COLO668 (cell line): Measurements from ENCODE around the gene SASH3.

Experiments
- DNase-seq: peaks from one replicate; lab custom pipeline; 2025; ENCODE audit not compliant: unreplicated experiment; lab: John Stamatoyannopoulos, UW

Gene SASH3

GRCh38 chrX:129781680-129782495, 2.1 kb downstream of the SASH3 start:
- DNase-seq, result no peak

GRCh38 chrX:129782706-129783105, 3.0 kb downstream of the SASH3 start:
- no peak for DNase-seq

- no peak for DNase-seq
Measured at GRCh38 chrX:129783291-129783713, 3.6 kb downstream of the SASH3 start.

GRCh38 chrX:129784371-129784770, 4.6 kb downstream of the SASH3 start:
- DNase-seq, result no peak

- DNase-seq, result no peak
Measured at GRCh38 chrX:129785160-129785947, 5.6 kb downstream of the SASH3 start.

GRCh38 chrX:129786210-129786651, 6.5 kb downstream of the SASH3 start:
- no peak for DNase-seq

- no peak for DNase-seq
Measured at GRCh38 chrX:129787336-129788055, 7.7 kb downstream of the SASH3 start.

- no peak for DNase-seq
Measured at GRCh38 chrX:129788527-129788926, 8.8 kb downstream of the SASH3 start.

- DNase-seq, result no peak
Measured at GRCh38 chrX:129790146-129790545, 10.4 kb downstream of the SASH3 start.

- no peak for DNase-seq
Measured at GRCh38 chrX:129790808-129791207, 11.1 kb downstream of the SASH3 start.

- DNase-seq, result no peak
Measured at GRCh38 chrX:129791336-129791735, 11.6 kb downstream of the SASH3 start.

- no peak for DNase-seq
Measured at GRCh38 chrX:129791961-129792570, 12.3 kb downstream of the SASH3 start.

- DNase-seq, result no peak
Measured at GRCh38 chrX:129792586-129793291, 13.0 kb downstream of the SASH3 start.

GRCh38 chrX:129793604-129794191, 13.9 kb downstream of the SASH3 start:
- DNase-seq, result no peak

GRCh38 chrX:129795584-129795983, 15.8 kb downstream of the SASH3 start:
- DNase-seq, result no peak

GRCh38 chrX:129797251-129797906, 17.6 kb downstream of the SASH3 start:
- DNase-seq, result no peak

- no peak for DNase-seq
Measured at GRCh38 chrX:129798456-129798855, 18.7 kb downstream of the SASH3 start.

- no peak for DNase-seq
Measured at GRCh38 chrX:129798888-129799287, 19.1 kb downstream of the SASH3 start.

GRCh38 chrX:129800186-129800585, 20.4 kb downstream of the SASH3 start:
- DNase-seq, result no peak

- DNase-seq, result no peak
Measured at GRCh38 chrX:129802863-129803262, 23.1 kb downstream of the SASH3 start.
